GM12801 (cell line): ENCODE data around the gene ARL2BP.

Source experiments
- CTCF ChIP-seq: IDR thresholded peaks from one replicate; pipeline ENCODE4 v1.5.1; 2011; ENCODE audit warnings: control low read depth; ENCODE audit not compliant: insufficient read length; ENCODE audit errors: extremely low read depth

The ARL2BP gene

GRCh38 chr16:57266531-57267260 lies 21.6 kb downstream of the ARL2BP start:
- no peak for TF ChIP-seq CTCF

GRCh38 chr16:57268804-57269800 lies 24.0 kb downstream of the ARL2BP start:
- TF ChIP-seq CTCF, result no peak

GRCh38 chr16:57270221-57271062 lies 25.4 kb downstream of the ARL2BP start:
- no peak for TF ChIP-seq CTCF

- TF ChIP-seq CTCF, result no peak
These were observed 25.9 kb downstream of the ARL2BP start for GRCh38 chr16:57271063-57271345.

- no peak for TF ChIP-seq CTCF
These were observed 26.9 kb downstream of the ARL2BP start for GRCh38 chr16:57271867-57272495.

- no peak for TF ChIP-seq CTCF
These were observed 28.3 kb downstream of the ARL2BP start for GRCh38 chr16:57273359-57273758.
